A549 (cell line): ENCODE data around the gene SCARB1. TPM values are rescaled to one million over a fixed set of nuclear protein-coding genes. Genes with fewer than 3 reads are reported as not detected.

ENCODE experiments used
- ATAC-seq, 2 experiments: fragments of 200-7000 bp in 1 of 2; fragments of >200 bp in 1 of 2; cut with Nextera tagmentation in 1 of 2; cut with Tn5 transposase in 1 of 2; 3 replicates each; pipeline versions ENCODE4 v1.8.0 to v1.9.1; 2018 to 2020; ENCODE audit warnings: mild to moderate bottlenecking in 1 of 2, moderate library complexity in 1 of 2
- CTCF ChIA-PET: fragments of 300-600 bp; sonication (Branson Sonifier 250); formaldehyde crosslinking; extraction: SDS; loops from one replicate; lab custom pipeline; 2021; ENCODE audit warnings: antibody characterized with exemption, inconsistent platforms; lab: Yijun Ruan, JAX
- POLR2A ChIA-PET: fragments of 350-600 bp; formaldehyde crosslinking; extraction: SDS; loops from one replicate; lab custom pipeline; 2021; ENCODE audit warnings: antibody characterized with exemption, inconsistent platforms; lab: Yijun Ruan, JAX
- DNase-seq, 2 experiments: peaks; one replicate each; pipeline versions ENCODE4 v3.0.0 to v3.0.0-alpha.2; 2011 to 2016; ENCODE audit warnings: low read depth in 1 of 2, low spot score in 1 of 2
- FAIRE-seq: peaks from 2 replicates; lab custom pipeline; 2011; peaks lifted over from hg19 to GRCh38; lab: Jason Lieb, UNC
- H3K27ac ChIP-seq, 2 experiments: fragments of >200 bp; sonication (Bioruptor Twin); formaldehyde crosslinking; 3 replicates each; pipeline ENCODE4 v1.5.1; 2016 to 2017
- H3K4me1 ChIP-seq: fragments of >200 bp; sonication (Bioruptor Twin); formaldehyde crosslinking; 3 replicates; pipeline ENCODE4 v1.6.1; 2016
- H3K4me2 ChIP-seq: fragments of >200 bp; sonication (Bioruptor Twin); formaldehyde crosslinking; 3 replicates; pipeline ENCODE4 v1.6.1; 2016
- H3K4me3 ChIP-seq: fragments of >200 bp; sonication (Bioruptor Twin); formaldehyde crosslinking; 3 replicates; pipeline ENCODE4 v1.5.1; 2016
- H3K9me3 ChIP-seq: fragments of >200 bp; sonication (Bioruptor Twin); formaldehyde crosslinking; 3 replicates; pipeline ENCODE4 v1.6.1; 2016
- CTCF ChIP-seq: fragments of >200 bp; sonication (Bioruptor Twin); formaldehyde crosslinking; IDR thresholded peaks from 3 replicates; pipeline ENCODE4 v1.5.1; 2016
- E2F6 ChIP-seq: IDR thresholded peaks from 2 replicates; pipeline ENCODE4 v1.6.1; 2012; ENCODE audit warnings: low read depth, borderline replicate concordance
- EHMT2 ChIP-seq: fragments of 200-600 bp; sonication (generic); IDR thresholded peaks from 2 replicates; pipeline ENCODE4 v1.6.1; 2016; ENCODE audit warnings: antibody characterized with exemption, low read depth, mild to moderate bottlenecking, moderate library complexity
- ELK1 ChIP-seq: fragments of 150-350 bp; IDR thresholded peaks from 2 replicates; pipeline ENCODE4 v1.6.1; 2014; ENCODE audit warnings: low read depth, mild to moderate bottlenecking, low read length
- ESRRA ChIP-seq: fragments of 150-350 bp; IDR thresholded peaks from 2 replicates; pipeline ENCODE4 v1.6.1; 2014; ENCODE audit warnings: mild to moderate bottlenecking, low read length, borderline replicate concordance
- GATA3 ChIP-seq: IDR thresholded peaks from 2 replicates; pipeline ENCODE4 v1.6.1; 2012; ENCODE audit warnings: borderline replicate concordance
- HDAC2 ChIP-seq: fragments of 200-600 bp; sonication (generic); IDR thresholded peaks from 2 replicates; pipeline ENCODE4 v1.6.1; 2016
- HMGXB4 ChIP-seq: fragments of 250-450 bp; sonication (Bioruptor Pico); IDR thresholded peaks from 2 replicates; pipeline ENCODE4 v1.5.0; 2021; ENCODE audit warnings: mild to moderate bottlenecking, moderate library complexity, borderline replicate concordance
- HOXA7 ChIP-seq: fragments of 250-450 bp; sonication (Bioruptor Pico); IDR thresholded peaks from 2 replicates; pipeline ENCODE4 v1.5.0; 2020; ENCODE audit warnings: mild to moderate bottlenecking, moderate library complexity
- HOXB13 ChIP-seq: fragments of 250-450 bp; sonication (Bioruptor Pico); IDR thresholded peaks from 2 replicates; pipeline ENCODE4 v1.5.0; 2020; ENCODE audit warnings: low read depth, mild to moderate bottlenecking, moderate library complexity
- HOXB5 ChIP-seq: fragments of 250-450 bp; sonication (Bioruptor Pico); IDR thresholded peaks from 2 replicates; pipeline ENCODE4 v1.5.0; 2020; ENCODE audit warnings: mild to moderate bottlenecking, moderate library complexity
- JUN ChIP-seq, 2 experiments: fragments of >200 bp; sonication (Bioruptor Twin); formaldehyde crosslinking; IDR thresholded peaks; 2 replicates in 1 of 2; 3 replicates in 1 of 2; pipeline ENCODE4 v1.6.1; 2016 to 2017
- JUNB ChIP-seq: fragments of >200 bp; sonication (Bioruptor Twin); formaldehyde crosslinking; IDR thresholded peaks from 2 replicates; pipeline ENCODE4 v1.6.1; 2016
- MAX ChIP-seq: IDR thresholded peaks from 2 replicates; pipeline ENCODE4 v1.6.1; 2012
- MAZ ChIP-seq: fragments of 150-350 bp; IDR thresholded peaks from 2 replicates; pipeline ENCODE4 v1.6.1; 2014; ENCODE audit warnings: antibody characterized with exemption, low read depth, low read length, borderline replicate concordance
- NFE2L2 ChIP-seq: fragments of 150-350 bp; conservative IDR thresholded peaks from 2 replicates; pipeline ENCODE4 v1.6.1; 2014; ENCODE audit warnings: low read length
- NPAS2 ChIP-seq: fragments of 250-450 bp; sonication (Bioruptor Pico); IDR thresholded peaks from 2 replicates; pipeline ENCODE4 v1.8.0; 2022; ENCODE audit warnings: mild to moderate bottlenecking, moderate library complexity, borderline replicate concordance
- PBX3 ChIP-seq: IDR thresholded peaks from 2 replicates; pipeline ENCODE4 v1.6.1; 2012
- POLR2A ChIP-seq: IDR thresholded peaks from 2 replicates; pipeline ENCODE4 v1.6.1; 2012; ENCODE audit warnings: mild to moderate bottlenecking, low read length
- POLR2AphosphoS2 ChIP-seq: conservative IDR thresholded peaks from 2 replicates; pipeline ENCODE4 v1.6.1; 2012; ENCODE audit warnings: low read length, improper control_type of control experiment, inconsistent platforms
- RCOR1 ChIP-seq: fragments of 150-350 bp; IDR thresholded peaks from 2 replicates; pipeline ENCODE4 v1.6.1; 2014; ENCODE audit warnings: antibody characterized with exemption, low read length, low read depth
- RFX5 ChIP-seq: fragments of 450-650 bp; IDR thresholded peaks from 2 replicates; pipeline ENCODE4 v1.7.1; 2014; ENCODE audit warnings: antibody characterized with exemption, mild to moderate bottlenecking, moderate library complexity
- SMC3 ChIP-seq: fragments of >200 bp; sonication (Bioruptor Twin); formaldehyde crosslinking; IDR thresholded peaks from 3 replicates; pipeline ENCODE4 v1.6.1; 2018; ENCODE audit warnings: inconsistent platforms
- TP53 ChIP-seq: fragments of 250-450 bp; sonication (Bioruptor Pico); IDR thresholded peaks from 2 replicates; pipeline ENCODE4 v1.5.0; 2021; ENCODE audit warnings: mild to moderate bottlenecking, moderate library complexity
- USF2 ChIP-seq: fragments of 450-650 bp; IDR thresholded peaks from 2 replicates; pipeline ENCODE4 v1.6.1; 2014; ENCODE audit warnings: antibody characterized with exemption
- ZFP36 ChIP-seq: fragments of 450-650 bp; IDR thresholded peaks from 2 replicates; pipeline ENCODE4 v1.6.1; 2014; ENCODE audit warnings: borderline replicate concordance; ENCODE audit not compliant: partially characterized antibody
- ZNF302 ChIP-seq: fragments of 250-450 bp; sonication (Bioruptor Pico); IDR thresholded peaks from 2 replicates; pipeline ENCODE4 v1.9.0; 2021; ENCODE audit warnings: inconsistent platforms, mild to moderate bottlenecking, moderate library complexity
- WGBS: methylation state at CpG from one replicate; pipeline ENCODE4 v1.1.6; 2017; ENCODE audit errors: missing lambda C conversion rate; 5-methylcytosine and 5-hydroxymethylcytosine counted together
- polyA plus RNA-seq, 4 experiments: library from polyadenylated mRNA; depleted of rRNA in 3 of 4; stranded (reverse); fragments of >200 nt; fragmentation: RNase III in 1 of 4; extraction: RNeasy Plus Mini Kit Qiagen cat#74134 plus additional on column Dnase treatment in 1 of 4; gene quantifications; 2 replicates in 3 of 4; 3 replicates in 1 of 4; pipeline ENCODE4 v1.2.3, GENCODE V29; 2011 to 2017

Gene SCARB1
- polyA plus RNA-seq, 2 of the 4 experiments (the other 2 are of a cell fraction), result 81.1 to 154 TPM

GRCh38 chr12:124796303-124796960, 67.2 kb downstream of the SCARB1 start:
- no peak overlapping the region for H3K27ac ChIP-seq
- CTCF ChIA-PET, result interaction anchor here (1.2 kb wide), 1 partner anchor 25 kb away, joined by 3 read pairs; no protein-coding TSS in a partner anchor
- no peaks in the 10 kb centered on the region for H3K9me3 ChIP-seq
- TF ChIP-seq NFE2L2, result no peak
- no peak for TF ChIP-seq RFX5
- TF ChIP-seq EHMT2, result no peak
- no peak for TF ChIP-seq GATA3
- TF ChIP-seq POLR2AphosphoS2, result no peak
- TF ChIP-seq HOXA7 (CRISPR knock-in tag), result no peak
- TF ChIP-seq ESRRA, result no peak
- no peak for TF ChIP-seq NPAS2 (CRISPR knock-in tag)
- TF ChIP-seq MAZ, result no peak
- no peak for TF ChIP-seq JUNB
- no peak for TF ChIP-seq RCOR1
- TF ChIP-seq TP53 (CRISPR knock-in tag), result no peak
- no peak for TF ChIP-seq ZNF302 (CRISPR knock-in tag)
- no peak for TF ChIP-seq POLR2A
- TF ChIP-seq MAX, result no peak
- no peak for TF ChIP-seq PBX3
- no peak for TF ChIP-seq CTCF
- no peak for TF ChIP-seq JUN (IDR thresholded peaks at IDR 0.05)
- TF ChIP-seq HMGXB4, result no peak
- no peak for TF ChIP-seq HOXB13
- TF ChIP-seq, all 56 proteins: peak for 0
- no peak for DNase-seq
- H3K4me2 ChIP-seq, result no peak overlapping the region
- H3K4me1 ChIP-seq, result no peaks in the 10 kb centered on the region
- WGBS, result 85% methylated on average over 14 of the region's 14 CpGs
- no peak overlapping the region for H3K4me3 ChIP-seq
- POLR2A ChIA-PET, result interaction anchor here (0.9 kb wide), 1 partner anchor 118 kb away, joined by 3 read pairs; the partner anchor contains the start of gene UBC
- FAIRE-seq, result no peak
- no peak for ATAC-seq

GRCh38 chr12:124795081-124795948, 68.3 kb downstream of the SCARB1 start:
- ATAC-seq (peak in 1 of 2 experiments; percentile 30; a peak in 1 of 6 replicates), DNase-seq (no peak), FAIRE-seq (no peak)
- Histone ChIP-seq H3K27ac (no peak overlapping the region), H3K4me2 (no peak overlapping the region), H3K9me3 (no peaks in the 10 kb centered on the region), H3K4me3 (no peak overlapping the region), H3K4me1 (no peaks in the 10 kb centered on the region)
- POLR2A ChIA-PET, result no interaction called here
- CTCF ChIA-PET, result no interaction called here
- WGBS, result 89% methylated on average over 6 of the region's 6 CpGs
- TF ChIP-seq ZFP36, result no peak
- no peak for TF ChIP-seq USF2
- TF ChIP-seq RFX5, result no peak
- no peak for TF ChIP-seq HMGXB4
- TF ChIP-seq HOXB5 (CRISPR knock-in tag), result no peak
- TF ChIP-seq JUNB, result no peak
- TF ChIP-seq E2F6, result no peak
- TF ChIP-seq SMC3, result no peak
- no peak for TF ChIP-seq ELK1
- TF ChIP-seq HDAC2, result no peak
- no peak for TF ChIP-seq RCOR1
- no peak for TF ChIP-seq EHMT2
